Cardiac septum (tissue), 1 donor: Measurements from ENCODE around the gene HTR3B. TPM values are rescaled to one million over a fixed set of nuclear protein-coding genes. Genes with fewer than 3 reads are reported as not detected.
A peak's percentile ranks its signal among the peaks of the same experiment; 100 is the strongest.
"Not testable (repeated sequence)": the region's sequence is repeated elsewhere in the genome, so short reads cannot be mapped to it uniquely, and the experiment has no call there.

Experiments used
- DNase-seq: peaks from one replicate; pipeline ENCODE4 v3.0.0-alpha.2; 2020; ENCODE audit warnings: low spot score
- intact Hi-C: fragments of 100-400 bp; cut with DNase I; formaldehyde crosslinking; loops from one replicate; pipeline ENCODE4 v1.14.0; 2022
- total RNA-seq: library from RNA; stranded (reverse); fragmentation: NEBNext Ultra II Directional; extraction: Animal tissue kit (Norgen Biotek cat#: 25700); gene quantifications from one replicate; pipeline ENCODE4 v1.2.1, GENCODE V29; 2021
- donor health status: DM: no; HTN: no; CAD: no.

HTR3B gene
- total RNA-seq, 1 donor from 2014 or later, result not detected

- DNase-seq, intact Hi-C loops: not testable (repeated sequence)
Observed at GRCh38 chr11:113934193-113934592, 29.6 kb downstream of the HTR3B start.

GRCh38 chr11:113934761-113935160, 30.2 kb downstream of the HTR3B start:
- DNase-seq, result no peak
- intact Hi-C loops, result no loop called here

- DNase-seq, result peak; percentile 29
- intact Hi-C loops, result no loop called here
Observed at GRCh38 chr11:113935858-113936257, 31.3 kb downstream of the HTR3B start.

GRCh38 chr11:113937918-113938317, 33.3 kb downstream of the HTR3B start:
- no peak for DNase-seq
- intact Hi-C loops, result no loop called here

- no peak for DNase-seq
- intact Hi-C loops, result no loop called here
Observed at GRCh38 chr11:113942256-113942655, 37.7 kb downstream of the HTR3B start.

GRCh38 chr11:113946162-113946561, 41.6 kb downstream of the HTR3B start:
- intact Hi-C loops, DNase-seq: not testable (repeated sequence)

- DNase-seq, result no peak
- intact Hi-C loops, result no loop called here
Observed at GRCh38 chr11:113947994-113948393, 43.4 kb downstream of the HTR3B start.

- intact Hi-C loops, result no loop called here
- DNase-seq, result no peak
Observed at GRCh38 chr11:113949891-113950290, 45.3 kb downstream of the HTR3B start.

GRCh38 chr11:113951537-113951936, 46.9 kb downstream of the HTR3B start:
- DNase-seq, result no peak
- intact Hi-C loops, result no loop called here

GRCh38 chr11:113952070-113952469, 47.5 kb downstream of the HTR3B start:
- intact Hi-C loops, result no loop called here
- no peak for DNase-seq

- DNase-seq, result no peak
- intact Hi-C loops, result no loop called here
Observed at GRCh38 chr11:113952588-113952987, 48.0 kb downstream of the HTR3B start.

GRCh38 chr11:113954235-113954634, 49.6 kb downstream of the HTR3B start:
- DNase-seq, result no peak
- intact Hi-C loops, result no loop called here

GRCh38 chr11:113956986-113957385, 52.4 kb downstream of the HTR3B start:
- intact Hi-C loops, result no loop called here
- no peak for DNase-seq

GRCh38 chr11:113960702-113961330, 56.2 kb downstream of the HTR3B start:
- intact Hi-C loops, result no loop called here
- DNase-seq, result no peak

- no peak for DNase-seq
- intact Hi-C loops, result no loop called here
Observed at GRCh38 chr11:113967361-113967760, 62.8 kb downstream of the HTR3B start.

GRCh38 chr11:113971506-113972195, 67.1 kb downstream of the HTR3B start:
- intact Hi-C loops, result no loop called here
- no peak for DNase-seq

- intact Hi-C loops, result no loop called here
- DNase-seq, result peak; percentile 85
Observed at GRCh38 chr11:113974741-113975470, 70.3 kb downstream of the HTR3B start, which contains the start of gene HTR3A. HTR3A (plus strand) TSS chr11:113975108; CDS start chr11:113975326, 218 bp downstream.

GRCh38 chr11:113977071-113977490, 72.5 kb downstream of the HTR3B start:
- intact Hi-C loops, result no loop called here

GRCh38 chr11:113977701-113978100, 73.1 kb downstream of the HTR3B start:
- intact Hi-C loops, result no loop called here
- no peak for DNase-seq

More at GRCh38 chr11:113977071-113977490, 72.5 kb downstream of the HTR3B start:
- DNase-seq, result no peak

- intact Hi-C loops, result no loop called here
- no peak for DNase-seq
Observed at GRCh38 chr11:113979431-113979830, 74.8 kb downstream of the HTR3B start.

- no peak for DNase-seq
- intact Hi-C loops, result no loop called here
Observed at GRCh38 chr11:113980785-113981184, 76.2 kb downstream of the HTR3B start.
